Measurements from ENCODE around the gene TTC34. TPM values are rescaled to one million over a fixed set of nuclear protein-coding genes. Genes with fewer than 3 reads are reported as not detected.

Gene TTC34
- total RNA-seq, 1 experiment from 2014 or later: not detected

DNA sequence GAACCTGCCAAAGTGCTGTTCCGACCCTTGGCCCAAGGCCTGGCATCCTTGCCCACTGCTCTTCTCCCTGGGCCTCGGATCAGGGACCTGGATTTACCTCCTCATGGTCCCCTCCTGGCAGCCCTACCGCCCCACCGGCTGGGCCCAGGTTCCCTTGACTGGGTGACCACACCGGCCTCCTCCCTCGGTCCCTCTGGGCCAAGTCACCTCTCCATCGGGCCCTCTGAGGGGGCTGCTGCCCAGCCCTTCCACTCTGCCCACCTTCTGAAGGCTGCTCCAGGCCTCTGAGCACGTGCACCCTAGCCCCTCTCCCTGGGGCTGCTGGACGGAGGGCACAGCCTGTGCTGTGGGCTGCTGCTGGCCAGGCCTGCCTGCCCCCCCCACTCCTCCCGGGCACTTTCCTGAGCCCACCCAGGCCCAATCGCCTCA is 159.3 kb downstream of the TTC34 start:
- no peak for DNase-seq (ENCODE audit: low read depth)
- in situ Hi-C loops (cut with HindIII; ENCODE audit: low pct_unique_long_range_greater_than_20kb, low sequenced_read_pairs): no loop called here

DNA sequence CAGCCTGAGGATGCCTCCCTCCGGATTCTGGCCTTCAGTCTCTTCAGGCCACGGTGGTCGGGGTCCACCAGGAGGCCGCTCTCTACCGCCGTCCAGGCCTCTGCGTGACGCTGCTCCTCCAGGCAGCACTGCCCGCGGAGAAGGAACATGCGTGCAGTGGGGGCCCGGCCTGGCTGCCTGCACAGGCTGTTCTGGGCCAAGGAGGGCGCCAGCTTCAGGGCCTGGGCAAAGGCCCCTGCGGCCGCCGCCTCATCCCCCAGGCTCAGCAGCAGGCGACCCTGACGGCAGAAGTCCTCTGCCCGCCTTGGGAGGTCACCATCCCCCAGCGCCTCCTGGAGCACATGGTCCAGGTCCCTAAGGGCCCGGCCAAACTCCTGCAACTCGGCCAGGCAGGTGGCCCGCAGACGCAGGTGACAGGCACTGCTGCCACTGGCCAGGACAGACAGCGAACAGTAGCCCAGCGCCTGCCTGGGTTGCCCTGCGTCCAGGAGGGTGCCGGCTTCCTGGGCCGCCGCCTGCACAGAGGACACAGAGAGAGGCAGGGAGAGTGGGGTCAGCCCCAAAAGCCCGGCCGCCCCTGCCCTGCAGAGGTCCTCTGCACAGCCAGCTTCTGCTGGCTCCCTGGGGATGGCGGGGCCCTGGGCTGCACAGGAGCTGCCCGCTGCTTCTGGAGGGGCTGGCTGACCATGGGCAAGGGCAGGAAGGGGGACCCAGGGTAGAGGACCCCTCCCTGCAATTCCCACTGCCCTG is 159.9 kb downstream of the TTC34 start:
- in situ Hi-C loops (cut with HindIII; ENCODE audit: low pct_unique_long_range_greater_than_20kb, low sequenced_read_pairs): no loop called here
- no peak for DNase-seq (ENCODE audit: low read depth)

DNA sequence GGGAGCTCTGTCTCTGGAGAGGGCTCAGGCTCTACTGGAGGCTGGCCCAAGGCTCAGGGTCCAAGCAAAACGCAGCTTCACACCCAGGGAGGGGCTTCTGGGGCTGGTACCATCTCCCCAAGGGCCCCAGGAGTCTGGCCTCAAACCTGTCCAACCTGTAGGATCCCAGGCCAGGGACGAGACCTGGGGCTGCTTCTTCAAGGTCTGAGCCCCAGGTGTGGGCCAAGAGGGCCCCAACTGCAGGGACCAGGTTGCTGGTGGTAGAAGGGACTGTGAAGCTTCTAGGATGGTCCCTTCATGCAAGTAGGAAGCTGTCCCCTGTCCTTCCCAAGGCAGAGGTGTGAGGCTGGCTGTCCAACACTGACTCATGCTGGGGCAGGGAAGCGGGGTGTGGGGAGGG is 160.9 kb downstream of the TTC34 start:
- DNase-seq (ENCODE audit: low read depth): no peak
- in situ Hi-C loops (cut with HindIII; ENCODE audit: low pct_unique_long_range_greater_than_20kb, low sequenced_read_pairs): no loop called here

DNA sequence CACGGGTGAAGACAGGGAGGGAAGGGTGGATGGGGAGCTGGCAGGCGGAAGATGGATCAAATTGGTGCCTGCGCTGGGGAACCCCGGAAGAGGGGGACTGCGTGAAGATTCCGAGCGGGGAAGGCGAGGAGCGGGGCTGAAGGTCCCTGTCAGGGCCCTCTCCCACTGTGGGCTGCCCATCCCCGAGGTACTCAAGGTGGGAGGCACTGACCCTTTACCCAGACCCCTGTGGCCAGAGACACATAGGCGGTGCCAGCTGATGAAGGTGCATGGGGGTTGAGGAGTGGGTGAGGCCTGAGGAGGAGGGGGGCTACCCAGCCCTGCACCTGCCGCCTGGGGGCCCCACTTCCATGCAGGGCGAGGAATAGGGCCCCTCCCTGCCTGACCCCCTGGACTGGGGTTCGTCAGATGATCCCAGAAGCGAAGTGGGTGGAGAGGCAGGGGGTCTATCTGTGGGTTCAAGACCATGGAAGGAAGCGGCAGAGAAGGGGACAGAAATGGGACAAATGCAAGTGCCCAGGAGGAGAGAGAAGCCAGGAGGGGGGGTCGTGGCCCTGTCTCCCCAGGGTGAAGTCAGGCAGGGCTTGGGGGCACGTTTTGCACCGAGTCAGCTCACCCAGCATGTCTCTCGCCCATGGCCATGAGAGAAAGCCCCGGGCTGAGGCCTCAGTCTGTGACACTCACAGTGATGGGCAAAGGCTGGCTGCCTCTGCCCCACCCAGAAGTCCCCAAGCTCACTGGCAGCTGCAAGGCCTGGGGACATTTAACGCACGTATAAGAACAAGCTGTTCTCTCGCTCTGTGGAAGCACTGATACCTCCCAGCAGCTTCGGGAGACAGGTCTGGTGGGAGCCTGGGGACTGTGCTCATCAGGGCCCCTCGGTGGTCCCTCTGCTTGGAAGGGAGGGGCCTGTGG is 161.6 kb downstream of the TTC34 start:
- in situ Hi-C loops (cut with HindIII; ENCODE audit: low pct_unique_long_range_greater_than_20kb, low sequenced_read_pairs): no loop called here
- DNase-seq (ENCODE audit: low read depth): no peak

DNA sequence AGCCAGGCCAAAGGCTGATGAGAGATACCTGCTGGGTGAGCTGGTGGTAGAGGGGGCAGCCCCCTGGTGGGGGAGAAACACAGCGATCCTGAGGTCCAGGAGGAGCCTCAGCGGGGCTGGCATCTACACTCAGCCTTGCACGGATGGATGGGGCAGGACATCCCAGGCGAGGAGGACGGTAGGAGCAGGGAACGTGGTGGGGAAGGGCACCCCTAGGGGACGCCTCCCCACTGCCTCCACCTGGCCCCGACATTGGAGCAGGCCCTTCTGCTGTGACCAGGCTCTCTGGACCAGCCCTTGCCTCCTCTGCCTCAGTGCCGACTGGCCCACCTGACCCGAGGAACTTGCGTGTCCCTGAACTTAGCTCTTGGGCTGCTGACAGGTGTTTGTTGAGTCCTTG is 162.3 kb downstream of the TTC34 start:
- in situ Hi-C loops (cut with HindIII; ENCODE audit: low pct_unique_long_range_greater_than_20kb, low sequenced_read_pairs): no loop called here

DNA sequence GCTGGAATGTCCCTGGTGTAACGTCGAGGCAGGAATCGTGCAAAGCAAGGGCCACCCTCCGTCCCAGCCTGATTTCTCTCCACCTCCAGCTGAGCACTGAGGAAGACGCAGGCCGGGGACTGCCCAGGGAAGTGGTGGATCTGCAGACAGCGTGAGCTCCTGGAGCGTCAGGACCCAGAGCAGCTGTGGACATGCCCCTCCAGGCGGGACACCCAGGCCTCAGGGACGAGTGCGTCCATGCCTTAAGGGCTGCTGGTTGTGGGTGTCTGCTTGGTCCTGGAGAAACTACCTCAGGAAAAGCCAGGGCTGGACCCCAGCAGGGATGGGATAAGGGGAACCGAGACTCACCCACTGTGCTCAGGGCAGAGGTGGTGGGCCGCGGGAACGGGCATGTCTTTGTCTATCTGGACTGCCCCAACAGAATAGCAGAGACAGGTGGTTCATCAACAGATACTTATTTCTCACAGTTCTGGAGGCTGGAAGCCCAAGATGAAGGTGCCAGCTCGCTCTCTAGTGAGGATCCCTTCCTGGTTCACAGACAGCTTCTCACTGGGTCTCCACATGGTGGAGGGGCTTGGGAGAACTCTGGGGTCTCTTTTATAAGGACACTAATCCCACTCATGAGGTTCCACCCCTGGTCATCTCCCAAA is 162.9 kb downstream of the TTC34 start:
- in situ Hi-C loops (cut with HindIII; ENCODE audit: low pct_unique_long_range_greater_than_20kb, low sequenced_read_pairs): no loop called here
- no peak for DNase-seq (ENCODE audit: low read depth)

More for the DNA sequence above, 162.3 kb downstream of the TTC34 start:
- no peak for DNase-seq (ENCODE audit: low read depth)

DNA sequence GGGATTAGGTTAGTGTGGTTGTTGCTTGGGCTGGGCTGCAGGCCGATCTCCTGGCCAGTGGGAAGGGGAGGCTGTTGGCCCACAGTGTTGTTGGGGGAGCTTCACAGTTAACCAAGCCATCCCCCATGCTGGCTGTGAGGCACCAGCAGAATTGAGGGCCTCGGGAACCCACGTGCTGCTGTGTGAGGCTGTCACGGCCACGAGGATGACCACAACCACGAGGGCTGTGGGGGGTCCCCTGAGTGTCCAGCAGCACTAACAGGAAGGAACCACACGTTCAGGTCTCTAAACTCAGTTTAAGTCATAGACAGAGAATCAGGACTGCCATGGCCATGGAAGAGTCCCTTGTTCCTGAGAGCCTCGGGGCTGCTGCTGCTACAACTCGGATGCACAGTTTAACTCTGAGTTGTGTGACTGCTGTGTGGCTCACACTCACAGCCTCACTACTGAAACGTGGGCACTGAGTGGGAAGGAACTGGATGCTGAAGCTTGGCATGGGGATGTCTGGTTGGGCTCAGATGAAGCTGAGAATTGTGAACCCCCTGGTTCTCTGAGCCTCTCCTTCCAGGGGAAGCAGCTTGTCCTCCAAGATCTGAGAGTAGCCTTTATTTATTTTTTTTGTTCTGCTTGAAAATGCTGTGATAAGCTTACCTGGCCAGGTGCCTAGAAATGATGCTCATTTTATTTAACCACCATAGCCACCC is 163.9 kb downstream of the TTC34 start:
- no peak for DNase-seq (ENCODE audit: low read depth)
- in situ Hi-C loops (cut with HindIII; ENCODE audit: low pct_unique_long_range_greater_than_20kb, low sequenced_read_pairs): no loop called here

DNA sequence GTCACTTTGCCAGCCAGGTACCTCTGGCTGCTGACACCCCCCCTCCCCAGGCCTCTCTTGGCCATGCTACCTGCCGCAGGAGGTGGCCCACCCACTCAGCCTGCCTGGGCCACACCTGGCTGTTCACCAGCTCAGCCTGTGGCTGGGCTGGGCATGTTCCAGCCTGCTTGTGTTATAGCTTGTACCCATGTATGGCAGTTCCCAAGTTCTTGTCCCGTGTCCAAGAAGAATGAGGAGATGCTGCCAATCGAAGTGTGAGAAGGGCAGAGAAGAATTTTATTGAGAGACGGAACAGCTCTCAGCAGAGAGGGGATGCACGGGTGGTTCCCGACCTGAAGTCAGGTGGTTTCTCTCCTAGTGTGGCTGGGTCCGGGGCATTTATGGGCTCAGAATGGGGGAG is 164.8 kb downstream of the TTC34 start:
- in situ Hi-C loops (cut with HindIII; ENCODE audit: low pct_unique_long_range_greater_than_20kb, low sequenced_read_pairs): no loop called here
- DNase-seq (ENCODE audit: low read depth): no peak

DNA sequence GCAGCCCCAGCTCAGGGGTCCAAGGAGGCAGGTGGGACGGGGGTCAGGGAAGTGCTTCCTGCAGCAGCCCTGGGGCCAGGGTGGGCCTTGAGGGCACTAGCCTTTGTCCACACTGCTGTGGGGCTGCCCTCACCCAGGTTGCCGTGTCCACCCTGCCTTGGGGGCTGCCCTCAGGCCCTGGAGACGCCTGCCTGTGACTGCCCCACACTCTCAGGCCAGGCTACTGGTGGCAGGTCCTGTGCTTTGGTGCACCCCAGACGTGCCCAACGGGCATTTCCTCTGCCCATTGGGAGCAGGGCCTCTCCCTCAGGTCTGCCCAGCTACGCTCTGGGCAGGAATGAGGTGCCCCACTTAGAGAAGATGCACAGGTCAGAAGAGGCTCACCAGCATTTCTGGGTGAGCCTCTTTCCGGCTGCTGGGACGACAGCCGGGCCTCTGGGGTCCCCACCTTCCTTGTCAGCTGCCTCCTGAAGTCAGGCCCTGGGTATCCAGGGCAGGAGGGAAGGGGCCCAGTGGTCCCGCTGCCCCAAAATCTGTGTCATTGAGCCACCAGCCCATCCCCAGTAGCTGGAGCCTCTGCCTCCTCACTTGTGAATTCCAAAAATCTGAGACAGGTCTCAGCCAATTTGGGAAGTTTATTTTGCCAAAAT is 166.0 kb downstream of the TTC34 start:
- in situ Hi-C loops (cut with HindIII; ENCODE audit: low pct_unique_long_range_greater_than_20kb, low sequenced_read_pairs): no loop called here
- DNase-seq (ENCODE audit: low read depth): no peak

DNA sequence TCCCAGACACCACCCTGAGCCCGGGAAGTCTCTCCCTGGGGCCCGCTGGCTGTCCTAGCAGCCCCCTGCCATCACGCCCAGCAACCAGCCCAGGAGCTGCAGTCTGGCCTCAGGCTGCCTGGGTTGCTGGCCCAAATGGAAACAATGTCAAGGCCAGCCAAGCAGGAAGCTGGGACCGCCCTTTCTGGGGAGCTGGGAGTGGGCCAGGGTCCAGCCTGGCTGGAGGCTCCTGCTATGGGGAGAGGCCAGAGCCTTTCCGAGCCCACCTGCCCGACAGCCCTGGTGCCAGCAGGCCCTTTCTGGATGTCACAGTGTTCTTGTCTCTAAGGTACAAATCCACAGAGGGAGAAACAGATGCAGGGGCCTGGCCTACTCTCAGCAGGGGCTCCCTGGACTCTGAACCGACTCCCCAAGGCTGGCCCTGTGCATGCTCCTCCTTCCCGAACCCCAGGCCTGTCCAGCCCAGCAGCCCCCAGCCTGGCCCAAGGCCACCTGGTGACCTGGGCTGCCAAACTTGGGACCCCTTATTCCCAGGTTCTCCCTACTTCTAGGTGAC is 167.5 kb downstream of the TTC34 start:
- no peak for DNase-seq (ENCODE audit: low read depth)
- in situ Hi-C loops (cut with HindIII; ENCODE audit: low pct_unique_long_range_greater_than_20kb, low sequenced_read_pairs): no loop called here

DNA sequence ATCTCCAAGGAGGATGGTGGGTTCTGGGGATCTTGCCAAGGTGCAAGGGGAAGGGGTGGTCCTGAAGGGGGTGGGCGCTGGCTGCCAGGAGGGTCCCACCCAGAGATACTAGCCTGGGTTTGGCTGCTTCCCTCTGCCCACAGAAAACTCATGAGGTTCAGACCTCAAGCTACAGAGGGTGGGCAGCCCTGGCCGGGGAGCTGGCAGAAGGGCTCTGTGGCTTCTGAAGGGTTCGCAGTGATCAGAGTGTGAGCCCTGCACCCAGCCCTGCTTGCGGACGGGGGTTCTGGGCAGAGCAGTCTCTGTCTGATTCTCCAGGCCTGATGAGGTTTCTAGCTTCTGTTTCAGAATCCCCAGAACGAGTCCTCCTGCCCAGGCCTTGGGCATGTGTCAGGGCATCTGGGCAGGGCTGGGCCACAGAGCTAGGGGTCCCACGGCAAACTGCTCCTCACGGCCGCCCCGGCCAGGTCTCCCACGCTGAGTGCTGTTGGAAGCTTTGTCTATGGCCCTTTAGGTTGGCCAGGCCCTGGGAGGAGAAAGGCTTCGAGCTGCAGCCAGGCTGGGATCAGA is 168.0 kb downstream of the TTC34 start:
- no peak for DNase-seq (ENCODE audit: low read depth)
- in situ Hi-C loops (cut with HindIII; ENCODE audit: low pct_unique_long_range_greater_than_20kb, low sequenced_read_pairs): no loop called here

DNA sequence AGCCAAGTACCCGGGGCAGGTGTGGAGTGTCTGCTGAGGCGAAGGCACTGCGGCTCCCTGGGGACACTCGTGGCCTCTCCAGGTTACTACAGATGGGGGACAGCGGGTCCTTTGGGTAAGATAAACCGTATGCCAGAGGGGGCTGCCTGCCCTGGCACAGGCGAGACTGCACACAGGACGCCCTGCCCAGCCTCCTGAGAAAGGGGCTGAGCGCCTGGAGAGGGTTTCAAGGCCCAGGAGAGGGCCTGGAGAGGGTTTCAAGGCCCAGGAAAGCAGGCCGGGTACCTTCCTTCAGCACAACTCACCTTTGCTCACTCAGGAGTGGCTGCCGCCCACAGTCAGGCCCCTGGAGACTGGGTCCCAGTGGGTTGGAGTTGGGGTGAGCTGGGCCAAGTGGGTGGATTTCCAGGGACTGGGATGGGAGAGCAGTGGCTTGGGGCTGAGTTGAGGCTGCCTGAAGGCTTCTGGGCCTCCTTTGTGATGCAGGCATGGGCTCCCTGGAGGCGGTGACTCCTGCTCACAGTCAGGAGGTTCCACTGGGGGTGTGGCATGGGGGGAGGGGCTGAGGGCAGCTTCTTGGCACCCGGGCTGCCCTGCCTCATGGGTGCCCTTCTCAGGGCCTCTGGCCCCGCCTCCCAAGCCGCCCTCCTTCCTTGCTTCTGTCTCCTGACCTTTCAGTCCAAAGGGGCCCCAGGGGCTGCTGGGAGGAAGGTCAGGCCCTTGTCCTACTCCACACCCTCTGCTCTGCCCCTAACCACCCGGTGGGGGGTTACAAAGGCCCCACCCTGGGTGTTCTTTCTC is 168.7 kb downstream of the TTC34 start, which contains the start of gene MMEL1:
MMEL1 (minus strand) TSS at position 456 of the 801 bp plus-strand sequence. CDS start 3,532 bp downstream, outside the sequence.
- in situ Hi-C loops (cut with HindIII; ENCODE audit: low pct_unique_long_range_greater_than_20kb, low sequenced_read_pairs): no loop called here
- no peak for DNase-seq (ENCODE audit: low read depth)

DNA sequence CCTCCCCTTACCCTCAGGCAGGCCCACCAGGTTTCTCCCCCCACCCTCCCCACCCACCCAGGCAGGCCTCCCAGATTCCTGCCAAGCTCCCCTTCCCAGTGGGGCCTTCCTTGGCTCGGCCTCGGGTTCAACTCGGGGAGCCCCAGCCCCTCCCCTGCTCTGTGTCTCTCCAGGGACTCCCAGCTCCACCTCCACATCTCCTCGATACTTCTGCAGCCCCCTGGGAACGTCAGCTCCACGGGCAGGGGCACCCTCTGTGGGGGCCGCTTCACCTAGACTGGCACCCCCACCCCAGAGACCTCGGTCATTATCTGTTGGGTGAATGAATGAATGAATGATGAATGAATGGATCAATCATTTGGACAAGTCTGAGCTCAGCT is 169.5 kb downstream of the TTC34 start:
- in situ Hi-C loops (cut with HindIII; ENCODE audit: low pct_unique_long_range_greater_than_20kb, low sequenced_read_pairs): no loop called here
- DNase-seq (ENCODE audit: low read depth): no peak

DNA sequence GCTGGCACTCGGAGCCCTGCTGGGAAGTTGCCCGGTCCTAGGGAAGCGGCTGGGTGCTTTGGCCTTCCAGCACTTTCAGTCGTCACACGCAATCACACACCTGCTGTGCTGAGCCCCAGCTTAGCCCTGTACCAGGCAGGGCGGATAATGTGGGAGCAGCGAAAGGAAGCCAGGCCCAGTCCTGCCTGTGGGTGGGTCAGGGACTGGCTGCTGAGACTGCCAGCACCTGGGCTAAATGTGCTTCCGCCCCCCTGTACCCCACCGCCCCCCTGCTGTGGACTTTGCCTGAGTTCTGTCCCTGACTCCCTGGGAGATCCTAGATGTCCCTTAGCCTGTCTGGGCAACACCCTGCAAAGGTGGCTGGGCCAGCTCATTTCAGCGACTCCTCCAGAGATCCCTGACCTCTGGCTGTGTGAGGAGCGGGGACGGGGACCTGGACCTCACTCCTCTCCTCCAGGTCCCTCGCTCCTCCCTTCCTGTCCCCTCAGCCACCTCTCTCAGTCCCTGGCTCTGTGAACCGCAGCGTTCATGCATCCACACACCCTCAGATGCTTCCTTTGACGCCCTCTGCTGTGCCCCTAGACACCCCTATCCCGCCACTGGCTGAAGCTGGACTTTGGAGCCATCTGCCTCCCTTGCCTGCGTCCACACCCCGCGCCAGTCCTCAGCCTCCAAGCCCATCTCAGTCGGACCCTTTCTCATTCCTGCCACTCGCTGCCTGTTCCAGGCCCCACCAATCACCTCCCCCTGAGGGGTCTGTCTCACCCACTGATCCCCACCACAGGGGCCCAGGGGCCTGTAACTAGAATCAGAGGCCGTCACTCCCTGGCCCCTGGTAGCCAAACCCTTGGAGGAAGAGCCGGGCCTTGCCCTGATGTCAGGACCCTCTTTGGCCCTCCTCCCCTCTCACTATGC is 170.1 kb downstream of the TTC34 start:
- DNase-seq (ENCODE audit: low read depth): no peak
- in situ Hi-C loops (cut with HindIII; ENCODE audit: low pct_unique_long_range_greater_than_20kb, low sequenced_read_pairs): no loop called here

DNA sequence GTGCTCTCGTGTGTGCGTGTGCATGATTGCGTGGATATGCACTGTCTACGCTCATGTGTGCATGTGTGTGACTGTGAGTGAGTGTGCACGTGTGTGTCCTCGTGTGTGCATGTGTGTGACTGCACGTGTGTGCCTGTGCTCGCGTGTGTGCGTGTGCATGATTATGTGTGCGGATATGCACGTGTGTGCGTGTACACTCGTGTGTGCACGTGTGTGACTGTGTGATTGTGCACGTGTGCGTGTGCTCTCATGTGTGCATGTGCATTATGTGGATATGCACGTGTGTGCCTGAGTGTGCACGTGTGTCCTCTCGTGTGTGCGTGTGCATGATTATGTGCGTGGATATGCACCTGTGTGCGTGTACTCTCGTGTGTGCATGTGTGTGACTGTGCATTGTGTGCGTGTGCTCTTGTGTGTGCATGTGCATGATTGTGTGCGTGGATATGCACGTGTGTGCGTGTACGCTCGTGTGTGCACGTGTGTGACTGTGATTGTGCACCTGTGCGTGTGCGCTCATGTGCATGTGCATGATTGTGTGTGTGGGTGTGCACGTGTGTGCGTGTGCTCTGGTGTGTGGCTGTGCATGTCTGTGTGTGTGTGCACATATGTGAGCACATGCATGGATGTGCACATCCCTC is 170.9 kb downstream of the TTC34 start:
- in situ Hi-C loops (cut with HindIII; ENCODE audit: low pct_unique_long_range_greater_than_20kb, low sequenced_read_pairs): no loop called here
- no peak for DNase-seq (ENCODE audit: low read depth)

All from Caki2 (cell line).